Suprapubic skin (tissue), 4 donors: ENCODE measurements around the gene TMTC1.

Experiments used
- CTCF ChIP-seq, 2 donors: fragments of 200-600 bp in 1 of 2; fragments of 450-650 bp in 1 of 2; sonication (generic) in 1 of 2; IDR thresholded peaks; one replicate each; pipeline ENCODE4 v1.5.1; 2016 to 2019; ENCODE audit warnings: antibody characterized with exemption in 2 of 2, mild to moderate bottlenecking in 1 of 2, moderate library complexity in 1 of 2
- POLR2A ChIP-seq, 2 donors: fragments of 450-650 bp; IDR thresholded peaks; one replicate each; pipeline ENCODE4 v1.6.1; 2017; ENCODE audit warnings: antibody characterized with exemption in 2 of 2, mild to moderate bottlenecking in 2 of 2, moderate library complexity in 2 of 2
- POLR2AphosphoS5 ChIP-seq, 3 donors: sonication (generic); formaldehyde crosslinking; IDR thresholded peaks; one replicate each; pipeline ENCODE4 v1.6.1; 2017; ENCODE audit warnings: antibody characterized with exemption in 3 of 3

GRCh38 chr12:29582677-29583272, 201.0 kb downstream of the TMTC1 start:
- TF ChIP-seq CTCF (IDR thresholded peaks at IDR 0.05): no peak
- TF ChIP-seq POLR2AphosphoS5 (IDR thresholded peaks at IDR 0.05): no peak
- no peak for TF ChIP-seq POLR2A (IDR thresholded peaks at IDR 0.05)
